Left lobe of liver (tissue), 1 donor: Measurements from ENCODE around the gene NLK. TPM values are rescaled to one million over a fixed set of nuclear protein-coding genes. Genes with fewer than 3 reads are reported as not detected.

Experiments used
- total RNA-seq: library from RNA; stranded (reverse); gene quantifications from one replicate; pipeline ENCODE4 v1.2.1, GENCODE V29; 2021
- donor health status: DM: no; HTN: yes; CAD: no.

NLK gene
- total RNA-seq, 1 donor from 2014 or later = 7.5 TPM

Other genes starting within 250 kb of the NLK start
- gene NOS2, start 242.1 kb upstream of the NLK start, total RNA-seq = not detected
- gene LYRM9, start 149.3 kb upstream of the NLK start, total RNA-seq = 5.1 TPM